A673 (cell line): Measurements from ENCODE around the gene CAST. TPM values are rescaled to one million over a fixed set of nuclear protein-coding genes. Genes with fewer than 3 reads are reported as not detected.

Experiments
- BruUV-seq: library from RNA; stranded (reverse); fragments of 400-500 nt; replicated peaks from 2 replicates; lab custom pipeline; 2021; lab: Mats Ljungman, UMichigan
- CTCF ChIA-PET: fragments of 300-600 bp; sonication (Branson Sonifier 250); formaldehyde crosslinking; loops from one replicate; lab custom pipeline; 2022; ENCODE audit warnings: antibody characterized with exemption; lab: Charles Lee
- POLR2A ChIA-PET: fragments of 300-600 bp; sonication (Branson Sonifier 250); formaldehyde crosslinking; loops from one replicate; lab custom pipeline; 2022; ENCODE audit warnings: antibody characterized with exemption; ENCODE audit not compliant: low non-redundant PET; lab: Charles Lee
- DNase-seq: peaks from one replicate; pipeline ENCODE4 v3.0.0-alpha.2; 2015; ENCODE audit warnings: low spot score
- H3K27ac ChIP-seq: fragments of 200-600 bp; sonication (generic); 2 replicates; pipeline ENCODE4 v1.5.1; 2016; ENCODE audit warnings: mixed run types, low read depth, mild to moderate bottlenecking, mixed read lengths, antibody characterized with exemption, low read length; ENCODE audit not compliant: poor library complexity, severe bottlenecking
- H3K27me3 ChIP-seq: fragments of 200-600 bp; sonication (generic); replicated peaks from 2 replicates; pipeline ENCODE4 v1.6.1; 2017; ENCODE audit warnings: mixed run types, low read depth, mild to moderate bottlenecking, mixed read lengths, antibody characterized with exemption, low read length; ENCODE audit not compliant: insufficient read depth, poor library complexity
- H3K36me3 ChIP-seq: fragments of 200-600 bp; sonication (generic); 2 replicates; pipeline ENCODE4 v1.6.1; 2016; ENCODE audit warnings: mixed run types, mild to moderate bottlenecking, mixed read lengths, antibody characterized with exemption, low read length; ENCODE audit not compliant: insufficient read depth, poor library complexity, severe bottlenecking
- H3K4me1 ChIP-seq: fragments of 200-600 bp; sonication (generic); 2 replicates; pipeline ENCODE4 v1.6.1; 2017; ENCODE audit warnings: mixed run types, mild to moderate bottlenecking, mixed read lengths, antibody characterized with exemption, low read length; ENCODE audit not compliant: insufficient read depth, poor library complexity, severe bottlenecking
- H3K4me3 ChIP-seq: fragments of 200-600 bp; sonication (generic); 2 replicates; pipeline ENCODE4 v1.5.1; 2016; ENCODE audit warnings: low read depth, mixed run types, mild to moderate bottlenecking, mixed read lengths, low read length; ENCODE audit not compliant: poor library complexity, severe bottlenecking
- H3K9me3 ChIP-seq: fragments of 200-600 bp; sonication (generic); 2 replicates; pipeline ENCODE4 v1.6.1; 2016; ENCODE audit warnings: mixed run types, low read depth, mild to moderate bottlenecking, mixed read lengths, antibody characterized with exemption, low read length; ENCODE audit not compliant: poor library complexity, severe bottlenecking
- CTCF ChIP-seq: fragments of 300-800, 200-600 bp; sonication (generic); conservative IDR thresholded peaks from 2 replicates; pipeline ENCODE4 v1.5.1; 2017; ENCODE audit warnings: low read depth, mild to moderate bottlenecking, antibody characterized with exemption, low read length, moderate library complexity, mixed read lengths
- EZH2 ChIP-seq: fragments of 200-600 bp; sonication (generic); IDR thresholded peaks from 2 replicates; pipeline ENCODE4 v1.6.1; 2017; ENCODE audit warnings: borderline replicate concordance, low read depth, mild to moderate bottlenecking, mixed read lengths, antibody characterized with exemption, low read length; ENCODE audit not compliant: poor library complexity, severe bottlenecking
- intact Hi-C: fragments of 100-400 bp; cut with micrococcal nuclease; formaldehyde crosslinking; loops from one replicate; pipeline ENCODE4 v1.10.0; 2022; ENCODE audit not compliant: unreplicated experiment
- total RNA-seq: library from RNA; stranded (reverse); gene quantifications from 2 replicates; pipeline ENCODE4 v1.2.3, GENCODE V29; 2021

CAST gene
- total RNA-seq, 1 experiment from 2014 or later = 66.8 TPM

GRCh38 chr5:96657068-96657467 is 5.1 kb upstream of the CAST start:
- intact Hi-C loops = no loop called here
- H3K4me3 ChIP-seq = no peak overlapping the region
- TF ChIP-seq CTCF = no peak
- TF ChIP-seq EZH2 = no peak
- no peaks in the 10 kb centered on the region for H3K36me3 ChIP-seq
- no peaks in the 10 kb centered on the region for H3K4me1 ChIP-seq
- no peaks in the 10 kb centered on the region for H3K9me3 ChIP-seq
- no peaks in the 10 kb centered on the region for H3K27me3 ChIP-seq
- CTCF ChIA-PET = no interaction called here
- POLR2A ChIA-PET = no interaction called here
- no peak overlapping the region for H3K27ac ChIP-seq
- no TSS peak for BruUV-seq
- DNase-seq = peak; percentile 17

- intact Hi-C loops = no loop called here
- POLR2A ChIA-PET = no interaction called here
Measured at GRCh38 chr5:96658272-96658671, 3.9 kb upstream of the CAST start.

GRCh38 chr5:96659170-96659569 is 3.0 kb upstream of the CAST start:
- POLR2A ChIA-PET = no interaction called here
- TF ChIP-seq CTCF (no peak), EZH2 (no peak)
- H3K27me3 ChIP-seq = no peaks in the 10 kb centered on the region
- no peaks in the 10 kb centered on the region for H3K9me3 ChIP-seq
- no peaks in the 10 kb centered on the region for H3K4me1 ChIP-seq
- no peak overlapping the region for H3K4me3 ChIP-seq
- no peak overlapping the region for H3K27ac ChIP-seq
- no peaks in the 10 kb centered on the region for H3K36me3 ChIP-seq
- intact Hi-C loops = no loop called here
- no TSS peak for BruUV-seq
- CTCF ChIA-PET = no interaction called here
- no peak for DNase-seq

More at GRCh38 chr5:96658272-96658671, 3.9 kb upstream of the CAST start:
- TF ChIP-seq CTCF (no peak), EZH2 (no peak)
- DNase-seq = no peak
- Histone ChIP-seq H3K27me3 (no peaks in the 10 kb centered on the region), H3K27ac (no peak overlapping the region), H3K9me3 (no peaks in the 10 kb centered on the region), H3K4me3 (no peak overlapping the region), H3K36me3 (no peaks in the 10 kb centered on the region), H3K4me1 (no peaks in the 10 kb centered on the region)
- BruUV-seq = no TSS peak
- CTCF ChIA-PET = no interaction called here
